Natural killer cell (primary cell): ENCODE measurements around the gene MRPL17. TPM values are rescaled to one million over a fixed set of nuclear protein-coding genes. Genes with fewer than 3 reads are reported as not detected.
A peak's percentile ranks its signal among the peaks of the same experiment; 100 is the strongest.

Experiments
- ATAC-seq, 3 donors: fragments of 150-1000 bp in 2 of 3; fragments of 200-7000 bp in 1 of 3; cut with Tn5 transposase; 1 replicate in 1 of 3; 2 replicates in 2 of 3; pipeline ENCODE4 v1.10.0; 2021; ENCODE audit warnings: mild to moderate bottlenecking in 2 of 3, moderate library complexity in 2 of 3
- DNase-seq, 2 donors: peaks; one replicate each; pipeline versions ENCODE4 v3.0.0 to v3.0.0-alpha.2; 2013 to 2021; ENCODE audit warnings: mixed read lengths in 1 of 2
- H3K27ac ChIP-seq: one replicate; pipeline ENCODE4 v1.5.1; 2013; ENCODE audit warnings: mild to moderate bottlenecking, low read length
- H3K27me3 ChIP-seq: one replicate; pipeline ENCODE4 v1.6.1; 2013; ENCODE audit warnings: low read length; ENCODE audit not compliant: control insufficient read depth, insufficient read depth
- H3K36me3 ChIP-seq: one replicate; pipeline ENCODE4 v1.6.1; 2013; ENCODE audit warnings: low read length; ENCODE audit not compliant: control insufficient read depth, insufficient read depth
- H3K4me1 ChIP-seq: one replicate; pipeline ENCODE4 v1.6.1; 2013; ENCODE audit warnings: low read length; ENCODE audit not compliant: control insufficient read depth, insufficient read depth
- H3K4me3 ChIP-seq: one replicate; pipeline ENCODE4 v1.5.1; 2013; ENCODE audit warnings: low read length
- H3K9me3 ChIP-seq: one replicate; pipeline ENCODE4 v1.6.1; 2013; ENCODE audit warnings: low read length; ENCODE audit not compliant: control insufficient read depth, insufficient read depth
- H3K27ac Mint-ChIP-seq, 2 donors: one replicate each; pipeline ENCODE4 v1.8.0; 2022; ENCODE audit warnings: mild to moderate bottlenecking in 2 of 2, mixed read lengths in 2 of 2, moderate library complexity in 1 of 2
- H3K27me3 Mint-ChIP-seq, 2 donors: one replicate each; pipeline ENCODE4 v1.8.0; 2022; ENCODE audit warnings: low read depth in 2 of 2, mixed read lengths in 2 of 2
- H3K36me3 Mint-ChIP-seq: one replicate; pipeline ENCODE4 v1.8.0; 2022; ENCODE audit warnings: mixed read lengths
- H3K4me1 Mint-ChIP-seq, 2 donors: one replicate each; pipeline ENCODE4 v1.8.0; 2022; ENCODE audit warnings: mixed read lengths in 2 of 2
- H3K4me3 Mint-ChIP-seq: one replicate; pipeline ENCODE4 v1.8.0; 2022; ENCODE audit warnings: mild to moderate bottlenecking, moderate library complexity, mixed read lengths
- H3K9me3 Mint-ChIP-seq, 2 donors: one replicate each; pipeline ENCODE4 v1.8.0; 2022; ENCODE audit warnings: mixed read lengths in 2 of 2
- CTCF ChIP-seq: fragments of 200-600 bp; IDR thresholded peaks from one replicate; pipeline ENCODE4 v1.8.0; 2022; ENCODE audit warnings: antibody characterized with exemption
- WGBS: methylation state at CpG from one replicate; pipeline ENCODE4 v1.1.7; 2013; ENCODE audit warnings: missing lambda C conversion rate; ENCODE audit not compliant: insufficient coverage; 5-methylcytosine and 5-hydroxymethylcytosine counted together
- intact Hi-C: fragments of 100-400 bp; cut with micrococcal nuclease; formaldehyde crosslinking; loops from one replicate; pipeline ENCODE4 v1.14.2; 2022
- total RNA-seq, 4 donors: library from RNA; stranded (reverse); fragments of 120-200 nt in 1 of 4; gene quantifications; one replicate each; pipeline versions ENCODE4 v1.2.3 to v1.2.4, GENCODE V29; 2013 to 2022

MRPL17 gene
- total RNA-seq, 3 donors from 2014 or later (not counting 1 experiment from before 2014, with no cell fraction given): 9.0 to 11.8 (median 11.4) TPM

DNA sequence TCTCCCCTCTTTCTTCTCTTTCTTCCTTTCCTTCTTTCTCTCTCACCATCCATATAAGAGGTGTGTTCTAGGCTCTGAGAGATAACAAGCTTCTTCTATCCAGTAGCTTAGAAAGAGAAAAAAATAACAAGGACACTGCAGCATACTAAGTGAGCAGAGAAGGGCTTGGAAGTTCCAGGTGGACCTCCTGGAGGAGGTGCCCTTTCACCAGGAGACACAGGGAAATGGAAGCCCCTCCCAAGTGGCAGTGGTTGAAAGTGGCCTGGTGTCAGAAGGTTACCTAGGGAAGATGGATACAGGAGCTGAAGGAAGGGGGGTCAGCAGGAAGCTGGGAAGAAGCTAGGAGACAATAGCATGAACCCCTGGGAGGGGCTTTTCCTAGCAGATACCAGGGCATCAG lies 33.0 kb downstream of the MRPL17 start:
- H3K4me1 Mint-ChIP-seq: no peaks in the 10 kb centered on the region
- H3K9me3 Mint-ChIP-seq: no peaks in the 10 kb centered on the region
- H3K27ac Mint-ChIP-seq: no peak overlapping the region
- Histone ChIP-seq H3K27ac (no peak overlapping the region), H3K4me3 (no peak overlapping the region), H3K4me1 (peaks cover 33% of the 10 kb centered on the region), H3K9me3 (no peaks in the 10 kb centered on the region), H3K27me3 (peaks cover 4% of the 10 kb centered on the region), H3K36me3 (no peaks in the 10 kb centered on the region)
- H3K36me3 Mint-ChIP-seq: no peaks in the 10 kb centered on the region
- DNase-seq (no peak), ATAC-seq (no peak)
- intact Hi-C loops: no loop called here
- no peaks in the 10 kb centered on the region for H3K27me3 Mint-ChIP-seq
- TF ChIP-seq CTCF: no peak
- H3K4me3 Mint-ChIP-seq: no peak overlapping the region

- H3K9me3 ChIP-seq: no peaks in the 10 kb centered on the region
- no peaks in the 10 kb centered on the region for H3K27me3 ChIP-seq
- intact Hi-C loops: no loop called here
- Mint-ChIP-seq H3K27ac (no peak overlapping the region), H3K27me3 (no peaks in the 10 kb centered on the region), H3K36me3 (no peaks in the 10 kb centered on the region), H3K4me3 (no peak overlapping the region), H3K9me3 (no peaks in the 10 kb centered on the region), H3K4me1 (no peaks in the 10 kb centered on the region)
- WGBS: 100% methylated on average over 1 of the region's 1 CpG
- peaks cover 33% of the 10 kb centered on the region for H3K4me1 ChIP-seq
- no peak overlapping the region for H3K4me3 ChIP-seq
- no peak overlapping the region for H3K27ac ChIP-seq
- TF ChIP-seq CTCF: no peak
- H3K36me3 ChIP-seq: no peaks in the 10 kb centered on the region
- ATAC-seq: no peak
- DNase-seq: no peak
Observed at GRCh38 chr11:6648501-6648900, 34.6 kb downstream of the MRPL17 start.

GRCh38 chr11:6647836-6648235 lies 35.3 kb downstream of the MRPL17 start:
- intact Hi-C loops: no loop called here
- Mint-ChIP-seq H3K27ac (no peak overlapping the region), H3K36me3 (no peaks in the 10 kb centered on the region), H3K27me3 (no peaks in the 10 kb centered on the region), H3K9me3 (no peaks in the 10 kb centered on the region), H3K4me3 (no peak overlapping the region), H3K4me1 (no peaks in the 10 kb centered on the region)
- Histone ChIP-seq H3K4me1 (peaks cover 33% of the 10 kb centered on the region), H3K27me3 (no peaks in the 10 kb centered on the region), H3K27ac (peak overlapping the region; percentile 62), H3K36me3 (no peaks in the 10 kb centered on the region), H3K9me3 (no peaks in the 10 kb centered on the region), H3K4me3 (no peak overlapping the region)
- no peak for DNase-seq
- ATAC-seq: no peak
- 98% methylated on average over 2 of the region's 2 CpGs for WGBS
- TF ChIP-seq CTCF: no peak

DNA sequence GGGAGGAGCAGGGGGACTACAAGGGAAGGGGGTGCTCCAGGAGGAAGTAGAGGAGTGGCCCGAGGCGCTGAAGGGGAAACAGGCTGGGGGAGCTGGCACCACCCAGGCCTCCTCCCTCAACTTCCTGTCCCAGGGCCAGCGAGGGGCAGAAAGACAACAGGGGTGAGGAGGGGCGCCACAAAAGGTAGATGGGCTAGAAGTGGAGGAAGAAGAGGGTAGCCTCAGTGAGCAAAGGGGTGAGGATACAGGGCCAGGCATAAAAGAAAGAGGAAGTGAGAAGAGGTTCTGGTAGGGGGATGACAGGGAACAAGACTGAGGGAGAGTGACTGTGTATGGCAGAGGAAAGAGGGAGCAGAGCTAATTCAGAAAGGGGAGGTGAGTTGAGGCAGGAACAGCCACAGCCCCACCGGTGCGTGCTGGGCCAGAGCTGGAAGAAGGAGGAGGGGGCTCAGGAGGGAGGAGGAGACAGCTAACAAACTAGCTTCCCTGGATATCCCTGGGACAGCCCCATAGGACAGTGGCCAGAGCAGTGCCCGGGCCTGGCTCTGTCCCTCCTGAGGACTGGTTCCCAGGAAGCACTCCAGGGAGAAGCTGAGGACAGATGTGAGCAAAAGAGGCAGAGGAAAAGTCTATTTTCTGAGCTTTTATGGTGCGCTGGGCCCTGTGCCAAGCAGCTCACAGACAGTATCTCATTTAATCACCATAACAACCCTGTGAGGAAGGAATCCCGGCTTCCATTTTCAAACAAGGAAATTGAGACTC lies 36.0 kb downstream of the MRPL17 start:
- no peak for TF ChIP-seq CTCF
- Mint-ChIP-seq H3K27ac (no peak overlapping the region), H3K27me3 (no peaks in the 10 kb centered on the region), H3K9me3 (no peaks in the 10 kb centered on the region), H3K4me1 (no peaks in the 10 kb centered on the region), H3K4me3 (no peak overlapping the region), H3K36me3 (no peaks in the 10 kb centered on the region)
- peak overlapping the region; percentile 62 for H3K27ac ChIP-seq
- H3K4me1 ChIP-seq: peaks cover 33% of the 10 kb centered on the region
- ATAC-seq: peak in 2 of 3 donors; percentile 43 to 53
- intact Hi-C loops: no loop called here
- H3K36me3 ChIP-seq: no peaks in the 10 kb centered on the region
- no peaks in the 10 kb centered on the region for H3K9me3 ChIP-seq
- 34% methylated on average over 9 of the region's 9 CpGs for WGBS
- H3K4me3 ChIP-seq: no peak overlapping the region
- no peaks in the 10 kb centered on the region for H3K27me3 ChIP-seq
- DNase-seq: peak in 1 of 2 donors; percentile 57
